ENCODE measurements around the gene RAB27B.

RAB27B gene

DNA sequence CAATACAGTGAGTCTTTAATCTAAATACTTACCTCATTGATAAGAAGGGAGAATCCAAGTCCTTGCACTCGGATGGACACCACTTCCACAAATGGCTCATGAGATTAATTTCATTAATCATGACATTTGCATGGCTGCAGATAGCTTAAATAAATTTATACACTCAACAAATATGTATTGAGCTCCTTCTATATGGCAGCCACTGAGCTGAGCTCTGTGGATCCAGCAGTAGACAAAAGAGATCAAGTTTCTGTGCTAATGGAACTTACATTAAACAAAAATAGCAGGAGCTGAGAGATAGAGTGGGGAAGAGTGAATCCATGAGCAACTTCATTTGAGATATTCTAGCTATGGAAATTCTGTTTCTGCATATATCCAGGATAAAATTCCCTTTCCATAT is 44.4 kb downstream of the RAB27B start:
- no peak for DNase-seq

- DNase-seq = no peak
Observed at GRCh38 chr18:54873884-54874255, 45.6 kb downstream of the RAB27B start.

DNA sequence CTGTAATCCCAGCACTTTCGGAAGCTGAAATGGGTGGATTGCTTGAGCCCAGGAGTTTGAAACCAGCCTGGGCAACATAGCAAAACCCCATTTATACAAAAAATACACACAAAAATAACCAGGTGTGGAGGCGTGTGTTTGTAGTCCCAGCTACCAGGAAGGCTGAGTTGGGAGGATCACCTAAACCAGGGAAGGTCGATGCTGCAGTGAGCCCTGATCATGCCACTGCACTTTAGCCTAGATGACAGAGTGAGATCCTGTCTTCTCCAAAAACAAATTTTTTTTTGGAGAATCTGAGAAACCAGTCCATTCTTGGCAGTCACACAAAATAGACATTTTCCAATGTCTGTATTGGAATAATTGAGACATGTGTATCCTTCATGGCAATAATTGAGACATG is 46.8 kb downstream of the RAB27B start:
- DNase-seq = no peak

- DNase-seq = no peak
Observed at GRCh38 chr18:54877076-54877475, 48.8 kb downstream of the RAB27B start.

GRCh38 chr18:54878159-54878622 is 49.9 kb downstream of the RAB27B start:
- DNase-seq = no peak

- no peak for DNase-seq
Observed at GRCh38 chr18:54878659-54879358, 50.5 kb downstream of the RAB27B start.

GRCh38 chr18:54879691-54880090 is 51.4 kb downstream of the RAB27B start:
- no peak for DNase-seq

- no peak for DNase-seq
Observed at GRCh38 chr18:54880395-54881105, 52.3 kb downstream of the RAB27B start.

- DNase-seq = no peak
Observed at GRCh38 chr18:54881229-54881768, 53.0 kb downstream of the RAB27B start.

GRCh38 chr18:54882318-54882717 is 54.0 kb downstream of the RAB27B start:
- no peak for DNase-seq

DNA sequence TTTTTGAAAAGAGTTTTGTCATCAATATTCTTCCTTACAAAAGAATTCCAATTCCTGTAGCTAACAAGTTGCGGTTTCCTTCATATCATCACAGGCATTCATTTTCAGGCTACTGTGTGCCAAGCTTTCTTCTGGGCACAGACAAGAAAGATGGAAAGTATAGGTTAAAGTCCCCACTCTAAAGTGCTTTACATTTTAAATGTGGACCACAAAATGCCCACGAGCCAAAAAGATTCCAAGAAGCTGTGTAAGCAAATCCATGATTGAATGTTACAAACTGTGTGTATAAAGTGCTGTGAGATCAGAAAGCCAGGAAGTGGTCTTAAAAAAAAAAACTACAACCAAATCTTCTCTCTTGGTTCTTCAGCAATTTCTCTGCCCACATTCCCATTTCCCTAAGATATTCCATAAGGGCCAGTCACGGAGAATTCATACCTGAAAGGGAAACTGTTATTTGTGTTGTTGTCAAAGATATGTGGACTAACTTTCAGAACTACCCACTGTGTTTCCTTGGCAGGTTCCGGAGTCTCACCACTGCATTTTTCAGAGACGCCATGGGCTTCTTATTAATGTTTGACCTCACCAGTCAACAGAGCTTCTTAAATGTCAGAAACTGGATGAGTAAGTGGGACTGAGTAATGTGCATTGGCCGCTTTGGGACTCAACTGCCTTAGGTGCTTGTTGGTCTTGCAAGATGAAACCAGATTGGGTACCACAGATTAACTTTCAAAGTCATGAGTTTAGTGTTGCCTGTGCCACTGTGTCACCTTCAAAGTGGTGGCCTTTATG is 55.7 kb downstream of the RAB27B start:
- DNase-seq = no peak

DNA sequence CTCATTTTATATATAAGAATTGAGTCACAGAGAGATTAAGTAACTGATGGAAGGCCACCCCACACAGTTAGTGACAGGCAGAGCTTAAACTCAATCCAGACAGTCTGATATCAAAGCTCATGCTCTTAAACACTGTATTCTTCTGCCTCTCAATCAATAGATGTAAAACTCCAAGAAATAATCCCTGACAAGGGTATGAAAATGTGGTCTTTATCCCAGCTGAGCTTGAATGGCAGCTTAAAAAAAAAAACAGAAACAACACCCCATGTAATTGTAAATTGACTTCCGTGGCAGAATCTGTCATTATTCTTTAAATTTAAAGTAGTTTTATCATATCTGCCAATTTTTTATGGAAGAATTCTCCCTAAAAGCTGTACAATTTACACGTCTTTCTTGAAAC is 60.1 kb downstream of the RAB27B start:
- DNase-seq = no peak

DNA sequence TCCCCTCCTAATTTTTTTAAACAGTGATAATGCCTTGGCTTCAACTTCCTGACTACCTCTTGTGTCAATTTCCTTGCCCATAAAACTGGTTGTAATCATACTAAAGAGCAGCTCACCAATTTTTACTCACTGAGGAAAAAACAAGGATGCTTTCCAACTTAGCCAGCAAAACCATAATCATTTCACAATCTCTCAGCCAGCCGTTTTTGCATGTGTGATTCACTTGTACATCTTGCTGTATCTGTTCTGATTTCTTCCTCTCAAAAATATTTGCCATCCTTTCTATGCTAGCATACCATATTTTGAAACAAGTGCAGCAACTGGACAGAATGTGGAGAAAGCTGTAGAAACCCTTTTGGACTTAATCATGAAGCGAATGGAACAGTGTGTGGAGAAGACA is 60.7 kb downstream of the RAB27B start:
- DNase-seq = no peak

- DNase-seq = no peak
Observed at GRCh38 chr18:54899500-54899899, 71.2 kb downstream of the RAB27B start.

- no peak for DNase-seq
Observed at GRCh38 chr18:54900290-54900689, 72.0 kb downstream of the RAB27B start.

GRCh38 chr18:54904581-54904980 is 76.3 kb downstream of the RAB27B start:
- DNase-seq = no peak

DNA sequence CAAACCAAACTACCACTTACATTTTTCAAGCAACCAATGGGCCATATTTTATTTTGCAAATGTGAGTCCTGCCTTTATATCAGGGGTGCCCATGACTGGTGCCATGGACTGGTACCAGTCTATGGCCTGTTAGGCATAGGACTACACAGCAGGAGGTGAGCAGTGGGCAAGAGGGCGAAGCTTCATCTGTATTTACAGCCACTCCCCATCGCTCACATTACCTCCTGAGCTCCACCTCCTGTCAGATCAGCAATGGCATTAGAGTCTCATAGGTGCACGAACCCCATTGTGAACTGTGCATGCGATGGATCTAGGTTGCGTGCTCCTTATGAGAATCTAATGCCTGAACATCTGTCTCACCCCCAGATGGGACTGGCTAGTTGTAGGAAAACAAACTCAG is 77.4 kb downstream of the RAB27B start:
- no peak for DNase-seq

DNA sequence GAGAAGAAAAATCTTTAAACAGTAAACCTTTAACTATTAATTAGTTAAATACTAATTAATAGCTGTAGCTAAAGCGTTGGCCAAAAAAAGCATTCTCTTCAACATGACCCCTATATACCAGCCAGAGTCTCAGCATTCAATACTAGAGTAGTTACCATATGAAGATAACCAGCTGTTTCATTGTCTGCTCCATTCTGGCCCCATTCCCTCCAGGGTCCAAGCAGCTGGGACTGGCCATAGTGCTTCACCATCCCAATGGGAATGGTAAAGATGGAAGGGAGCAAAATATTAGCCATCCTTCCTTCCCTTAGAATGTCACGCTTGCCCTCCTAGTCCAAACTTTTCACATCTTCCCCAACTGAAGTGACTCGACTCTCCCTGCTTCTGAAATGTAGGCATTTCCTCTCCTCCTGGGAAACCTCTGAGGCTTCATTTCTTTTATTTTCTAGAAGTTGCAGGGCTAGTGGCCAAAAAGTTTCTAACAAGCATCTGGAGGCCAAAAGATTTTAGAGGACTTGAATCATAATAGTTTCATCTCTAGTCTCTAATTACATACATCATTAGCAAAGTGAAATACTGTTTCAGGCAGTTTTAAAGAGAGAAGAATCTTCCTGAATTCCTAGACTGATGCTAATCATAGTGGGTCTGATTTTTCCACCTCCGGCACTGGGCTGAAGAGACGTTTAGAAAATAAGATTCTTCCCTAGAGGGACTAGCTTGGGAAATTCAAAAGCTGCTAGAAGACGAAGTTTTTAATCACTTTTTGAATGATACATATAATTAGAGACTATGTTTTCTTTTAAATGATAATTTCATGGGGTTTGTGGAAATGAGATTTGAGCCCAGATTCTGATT is 78.3 kb downstream of the RAB27B start:
- DNase-seq = no peak

- DNase-seq = no peak
Observed at GRCh38 chr18:54909538-54909937, 81.3 kb downstream of the RAB27B start.

GRCh38 chr18:54910161-54910919 is 82.1 kb downstream of the RAB27B start:
- DNase-seq = no peak

DNA sequence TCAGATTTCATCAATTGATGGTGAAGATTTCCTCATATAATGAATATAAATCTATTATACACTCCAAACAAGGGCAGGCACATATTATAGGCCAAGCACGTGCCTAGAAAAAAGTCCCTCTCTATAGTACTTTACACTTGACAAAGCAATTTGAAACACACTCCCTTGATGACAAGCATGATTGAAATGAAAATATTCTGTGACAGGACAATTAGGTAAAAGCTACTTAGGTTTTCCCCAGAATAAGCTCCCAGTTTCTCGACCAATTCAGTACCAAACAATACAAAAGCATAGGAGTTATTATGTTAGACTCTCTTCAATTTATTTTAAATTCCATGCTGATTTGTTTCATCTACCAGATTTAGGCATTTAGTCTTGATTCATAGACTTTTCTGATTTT is 83.3 kb downstream of the RAB27B start:
- DNase-seq = no peak

GRCh38 chr18:54914816-54915215 is 86.5 kb downstream of the RAB27B start:
- no peak for DNase-seq

Measured in NCI-H1048 (cell line).